HEK293 (cell line): Measurements from ENCODE around the gene S100A4.

Experiments
- BCL11A ChIP-seq: fragments of 450-650 bp; formaldehyde crosslinking; IDR thresholded peaks from 2 replicates; pipeline ENCODE4 v1.5.1; 2016; ENCODE audit warnings: low read depth, missing biosample characterization, missing genetic modification characterization
- EGR2 ChIP-seq: fragments of 450-650 bp; formaldehyde crosslinking; IDR thresholded peaks from 2 replicates; pipeline ENCODE4 v1.5.1; 2016; ENCODE audit warnings: low read depth, missing biosample characterization, missing genetic modification characterization
- GLI4 ChIP-seq: fragments of 450-650 bp; formaldehyde crosslinking; IDR thresholded peaks from 2 replicates; pipeline ENCODE4 v1.5.1; 2016; ENCODE audit warnings: missing biosample characterization, missing genetic modification characterization
- KLF1 ChIP-seq: fragments of 450-650 bp; formaldehyde crosslinking; IDR thresholded peaks from 2 replicates; pipeline ENCODE4 v1.5.1; 2016; ENCODE audit warnings: missing biosample characterization, missing genetic modification characterization
- KLF8 ChIP-seq: fragments of 450-650 bp; formaldehyde crosslinking; IDR thresholded peaks from 2 replicates; pipeline ENCODE4 v1.5.1; 2016; ENCODE audit warnings: missing biosample characterization, missing genetic modification characterization
- SCRT1 ChIP-seq: fragments of 450-650 bp; formaldehyde crosslinking; IDR thresholded peaks from 2 replicates; pipeline ENCODE4 v1.5.1; 2016; ENCODE audit warnings: missing biosample characterization, missing genetic modification characterization, borderline replicate concordance
- ZFHX2 ChIP-seq: fragments of 450-650 bp; formaldehyde crosslinking; conservative IDR thresholded peaks from 2 replicates; pipeline ENCODE4 v1.5.1; 2016; ENCODE audit warnings: missing biosample characterization, missing genetic modification characterization
- ZNF146 ChIP-seq: fragments of 450-650 bp; formaldehyde crosslinking; IDR thresholded peaks from 2 replicates; pipeline ENCODE4 v1.5.1; 2016; ENCODE audit warnings: missing biosample characterization, missing genetic modification characterization
- ZNF155 ChIP-seq: fragments of 450-650 bp; formaldehyde crosslinking; IDR thresholded peaks from 2 replicates; pipeline ENCODE4 v1.5.1; 2016; ENCODE audit warnings: missing biosample characterization, missing genetic modification characterization
- ZNF24 ChIP-seq: fragments of 450-650 bp; formaldehyde crosslinking; IDR thresholded peaks from 2 replicates; pipeline ENCODE4 v1.5.1; 2016; ENCODE audit warnings: missing biosample characterization, missing genetic modification characterization
- ZNF311 ChIP-seq: fragments of 450-650 bp; formaldehyde crosslinking; IDR thresholded peaks from 2 replicates; pipeline ENCODE4 v1.5.1; 2017; ENCODE audit warnings: missing biosample characterization, missing genetic modification characterization, borderline replicate concordance
- ZNF324 ChIP-seq: fragments of 450-650 bp; formaldehyde crosslinking; IDR thresholded peaks from 2 replicates; pipeline ENCODE4 v1.5.1; 2016; ENCODE audit warnings: missing biosample characterization, missing genetic modification characterization
- ZNF473 ChIP-seq: fragments of 450-650 bp; formaldehyde crosslinking; IDR thresholded peaks from 2 replicates; pipeline ENCODE4 v1.5.1; 2017; ENCODE audit warnings: missing biosample characterization, missing genetic modification characterization
- ZNF48 ChIP-seq: fragments of 450-650 bp; formaldehyde crosslinking; IDR thresholded peaks from 2 replicates; pipeline ENCODE4 v1.5.1; 2016; ENCODE audit warnings: missing biosample characterization, missing genetic modification characterization
- ZNF561 ChIP-seq: fragments of 450-650 bp; IDR thresholded peaks from 2 replicates; pipeline ENCODE4 v1.5.1; 2018; ENCODE audit warnings: missing biosample characterization, missing genetic modification characterization, borderline replicate concordance
- ZNF571 ChIP-seq: fragments of 450-650 bp; formaldehyde crosslinking; IDR thresholded peaks from 2 replicates; pipeline ENCODE4 v1.5.0; 2017; ENCODE audit warnings: missing biosample characterization, missing genetic modification characterization
- ZNF624 ChIP-seq: fragments of 450-650 bp; formaldehyde crosslinking; IDR thresholded peaks from 2 replicates; pipeline ENCODE4 v1.5.1; 2017; ENCODE audit warnings: missing biosample characterization, missing genetic modification characterization
- ZNF670 ChIP-seq: fragments of 450-650 bp; formaldehyde crosslinking; IDR thresholded peaks from 2 replicates; pipeline ENCODE4 v1.5.1; 2016; ENCODE audit warnings: missing biosample characterization, missing genetic modification characterization, low read depth
- ZNF677 ChIP-seq: fragments of 450-650 bp; IDR thresholded peaks from 2 replicates; pipeline ENCODE4 v1.5.0; 2018; ENCODE audit warnings: missing biosample characterization, mild to moderate bottlenecking, missing genetic modification characterization, moderate library complexity
- ZNF76 ChIP-seq: fragments of 450-650 bp; formaldehyde crosslinking; IDR thresholded peaks from 2 replicates; pipeline ENCODE4; 2016; ENCODE audit warnings: low read depth, missing biosample characterization, missing genetic modification characterization, borderline replicate concordance
- ZNF777 ChIP-seq: fragments of 450-650 bp; formaldehyde crosslinking; IDR thresholded peaks from 2 replicates; pipeline ENCODE4 v1.5.1; 2017; ENCODE audit warnings: missing biosample characterization, missing genetic modification characterization, borderline replicate concordance
- ZNF843 ChIP-seq: fragments of 450-650 bp; formaldehyde crosslinking; IDR thresholded peaks from 2 replicates; pipeline ENCODE4 v1.5.1; 2016; ENCODE audit warnings: missing biosample characterization, missing genetic modification characterization
- TF ChIP-seq, protein P1 (sequence below): fragments of 450-650 bp; formaldehyde crosslinking; IDR thresholded peaks from 2 replicates; pipeline ENCODE4 v1.5.0; 2017; ENCODE audit warnings: missing biosample characterization, missing genetic modification characterization, borderline replicate concordance
- TF ChIP-seq, protein P2 (sequence below): fragments of 450-650 bp; formaldehyde crosslinking; IDR thresholded peaks from 2 replicates; pipeline ENCODE4 v1.5.1; 2016; ENCODE audit warnings: missing biosample characterization, missing genetic modification characterization
- TF ChIP-seq, protein P3 (sequence below): fragments of 450-650 bp; formaldehyde crosslinking; IDR thresholded peaks from 2 replicates; pipeline ENCODE4 v1.5.1; 2016; ENCODE audit warnings: missing biosample characterization, missing genetic modification characterization
- TF ChIP-seq, protein P4 (sequence below): fragments of 450-650 bp; formaldehyde crosslinking; conservative IDR thresholded peaks from 2 replicates; pipeline ENCODE4 v1.5.1; 2016; ENCODE audit warnings: low read depth, missing biosample characterization, missing genetic modification characterization

S100A4 gene

DNA sequence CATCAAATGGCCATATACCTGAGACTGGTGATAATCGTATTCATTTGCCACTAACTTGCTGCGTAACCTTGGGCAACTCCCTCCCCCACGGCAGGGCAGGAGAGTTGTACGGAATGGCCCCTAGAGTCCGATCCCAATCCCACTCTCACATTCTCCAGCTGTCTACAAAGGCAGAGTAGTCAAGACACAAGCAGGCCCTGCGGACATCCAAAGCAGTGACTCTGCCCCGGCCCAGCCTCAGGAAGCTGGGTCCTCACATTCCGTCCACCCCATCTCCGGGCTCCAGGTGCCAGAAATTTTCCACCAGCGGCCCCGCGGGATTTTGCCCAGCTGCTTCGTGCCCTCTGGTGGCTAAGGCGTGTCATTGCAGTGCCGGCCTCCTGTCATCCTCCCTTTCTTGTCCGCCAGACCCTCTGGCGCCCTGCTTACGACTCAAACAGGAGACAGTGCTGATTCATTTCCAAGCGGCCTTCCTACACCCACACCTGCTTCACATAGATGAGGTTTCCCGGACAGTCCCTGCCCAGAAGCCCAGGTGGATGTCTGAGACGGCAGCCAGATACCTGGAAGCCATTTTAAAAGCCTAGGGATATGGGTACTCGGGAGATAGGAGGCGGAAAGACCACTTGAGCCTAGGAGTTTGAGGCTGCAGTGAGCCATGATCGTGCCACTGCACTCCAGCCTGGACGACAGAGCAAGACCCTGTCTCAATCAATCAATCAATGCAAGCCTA is 22.9 kb upstream of the S100A4 start (continued):
- TF ChIP-seq, protein P1, sequence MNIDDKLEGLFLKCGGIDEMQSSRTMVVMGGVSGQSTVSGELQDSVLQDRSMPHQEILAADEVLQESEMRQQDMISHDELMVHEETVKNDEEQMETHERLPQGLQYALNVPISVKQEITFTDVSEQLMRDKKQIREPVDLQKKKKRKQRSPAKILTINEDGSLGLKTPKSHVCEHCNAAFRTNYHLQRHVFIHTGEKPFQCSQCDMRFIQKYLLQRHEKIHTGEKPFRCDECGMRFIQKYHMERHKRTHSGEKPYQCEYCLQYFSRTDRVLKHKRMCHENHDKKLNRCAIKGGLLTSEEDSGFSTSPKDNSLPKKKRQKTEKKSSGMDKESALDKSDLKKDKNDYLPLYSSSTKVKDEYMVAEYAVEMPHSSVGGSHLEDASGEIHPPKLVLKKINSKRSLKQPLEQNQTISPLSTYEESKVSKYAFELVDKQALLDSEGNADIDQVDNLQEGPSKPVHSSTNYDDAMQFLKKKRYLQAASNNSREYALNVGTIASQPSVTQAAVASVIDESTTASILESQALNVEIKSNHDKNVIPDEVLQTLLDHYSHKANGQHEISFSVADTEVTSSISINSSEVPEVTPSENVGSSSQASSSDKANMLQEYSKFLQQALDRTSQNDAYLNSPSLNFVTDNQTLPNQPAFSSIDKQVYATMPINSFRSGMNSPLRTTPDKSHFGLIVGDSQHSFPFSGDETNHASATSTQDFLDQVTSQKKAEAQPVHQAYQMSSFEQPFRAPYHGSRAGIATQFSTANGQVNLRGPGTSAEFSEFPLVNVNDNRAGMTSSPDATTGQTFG (tag by site-specific recombination): no peak
- TF ChIP-seq BCL11A (tag by site-specific recombination) (no peak), ZNF777 (no peak), SCRT1 (no peak), ZNF324 (tag by site-specific recombination) (no peak), ZNF24 (tag by site-specific recombination) (0 out of 2 replicates have a peak, but pooled peaks have one; percentile 47), ZNF473 (tag by site-specific recombination) (no peak), ZFHX2 (tag by site-specific recombination) (no peak; the same call in 1 of the 2 replicates), KLF8 (peak; percentile 67; the same call in 1 of the 2 replicates), ZNF670 (no peak), ZNF48 (tag by site-specific recombination) (no peak), ZNF843 (tag by site-specific recombination) (no peak), EGR2 (tag by site-specific recombination) (no peak), ZNF311 (no peak), ZNF561 (no peak; the same call in 1 of the 2 replicates), ZNF624 (tag by site-specific recombination) (no peak), KLF1 (no peak), ZNF677 (no peak), ZNF155 (no peak), ZNF146 (tag by site-specific recombination) (no peak), ZNF571 (tag by site-specific recombination) (no peak), ZNF76 (tag by site-specific recombination) (peak; percentile 41; the same call in 1 of the 2 replicates), GLI4 (tag by site-specific recombination) (no peak)
- TF ChIP-seq, protein P2, sequence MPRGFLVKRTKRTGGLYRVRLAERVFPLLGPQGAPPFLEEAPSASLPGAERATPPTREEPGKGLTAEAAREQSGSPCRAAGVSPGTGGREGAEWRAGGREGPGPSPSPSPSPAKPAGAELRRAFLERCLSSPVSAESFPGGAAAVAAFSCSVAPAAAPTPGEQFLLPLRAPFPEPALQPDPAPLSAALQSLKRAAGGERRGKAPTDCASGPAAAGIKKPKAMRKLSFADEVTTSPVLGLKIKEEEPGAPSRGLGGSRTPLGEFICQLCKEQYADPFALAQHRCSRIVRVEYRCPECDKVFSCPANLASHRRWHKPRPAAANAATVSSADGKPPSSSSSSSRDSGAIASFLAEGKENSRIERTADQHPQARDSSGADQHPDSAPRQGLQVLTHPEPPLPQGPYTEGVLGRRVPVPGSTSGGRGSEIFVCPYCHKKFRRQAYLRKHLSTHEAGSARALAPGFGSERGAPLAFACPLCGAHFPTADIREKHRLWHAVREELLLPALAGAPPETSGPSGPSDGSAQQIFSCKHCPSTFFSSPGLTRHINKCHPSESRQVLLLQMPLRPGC (tag by site-specific recombination): 0 out of 2 replicates have a peak, but pooled peaks have one; percentile 13
- TF ChIP-seq, protein P3, sequence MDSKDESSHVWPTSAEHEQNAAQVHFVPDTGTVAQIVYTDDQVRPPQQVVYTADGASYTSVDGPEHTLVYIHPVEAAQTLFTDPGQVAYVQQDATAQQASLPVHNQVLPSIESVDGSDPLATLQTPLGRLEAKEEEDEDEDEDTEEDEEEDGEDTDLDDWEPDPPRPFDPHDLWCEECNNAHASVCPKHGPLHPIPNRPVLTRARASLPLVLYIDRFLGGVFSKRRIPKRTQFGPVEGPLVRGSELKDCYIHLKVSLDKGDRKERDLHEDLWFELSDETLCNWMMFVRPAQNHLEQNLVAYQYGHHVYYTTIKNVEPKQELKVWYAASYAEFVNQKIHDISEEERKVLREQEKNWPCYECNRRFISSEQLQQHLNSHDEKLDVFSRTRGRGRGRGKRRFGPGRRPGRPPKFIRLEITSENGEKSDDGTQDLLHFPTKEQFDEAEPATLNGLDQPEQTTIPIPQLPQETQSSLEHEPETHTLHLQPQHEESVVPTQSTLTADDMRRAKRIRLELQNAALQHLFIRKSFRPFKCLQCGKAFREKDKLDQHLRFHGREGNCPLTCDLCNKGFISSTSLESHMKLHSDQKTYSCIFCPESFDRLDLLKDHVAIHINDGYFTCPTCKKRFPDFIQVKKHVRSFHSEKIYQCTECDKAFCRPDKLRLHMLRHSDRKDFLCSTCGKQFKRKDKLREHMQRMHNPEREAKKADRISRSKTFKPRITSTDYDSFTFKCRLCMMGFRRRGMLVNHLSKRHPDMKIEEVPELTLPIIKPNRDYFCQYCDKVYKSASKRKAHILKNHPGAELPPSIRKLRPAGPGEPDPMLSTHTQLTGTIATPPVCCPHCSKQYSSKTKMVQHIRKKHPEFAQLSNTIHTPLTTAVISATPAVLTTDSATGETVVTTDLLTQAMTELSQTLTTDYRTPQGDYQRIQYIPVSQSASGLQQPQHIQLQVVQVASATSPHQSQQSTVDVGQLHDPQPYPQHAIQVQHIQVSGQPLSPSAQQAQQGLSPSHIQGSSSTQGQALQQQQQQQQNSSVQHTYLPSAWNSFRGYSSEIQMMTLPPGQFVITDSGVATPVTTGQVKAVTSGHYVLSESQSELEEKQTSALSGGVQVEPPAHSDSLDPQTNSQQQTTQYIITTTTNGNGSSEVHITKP: no peak
- TF ChIP-seq, protein P4, sequence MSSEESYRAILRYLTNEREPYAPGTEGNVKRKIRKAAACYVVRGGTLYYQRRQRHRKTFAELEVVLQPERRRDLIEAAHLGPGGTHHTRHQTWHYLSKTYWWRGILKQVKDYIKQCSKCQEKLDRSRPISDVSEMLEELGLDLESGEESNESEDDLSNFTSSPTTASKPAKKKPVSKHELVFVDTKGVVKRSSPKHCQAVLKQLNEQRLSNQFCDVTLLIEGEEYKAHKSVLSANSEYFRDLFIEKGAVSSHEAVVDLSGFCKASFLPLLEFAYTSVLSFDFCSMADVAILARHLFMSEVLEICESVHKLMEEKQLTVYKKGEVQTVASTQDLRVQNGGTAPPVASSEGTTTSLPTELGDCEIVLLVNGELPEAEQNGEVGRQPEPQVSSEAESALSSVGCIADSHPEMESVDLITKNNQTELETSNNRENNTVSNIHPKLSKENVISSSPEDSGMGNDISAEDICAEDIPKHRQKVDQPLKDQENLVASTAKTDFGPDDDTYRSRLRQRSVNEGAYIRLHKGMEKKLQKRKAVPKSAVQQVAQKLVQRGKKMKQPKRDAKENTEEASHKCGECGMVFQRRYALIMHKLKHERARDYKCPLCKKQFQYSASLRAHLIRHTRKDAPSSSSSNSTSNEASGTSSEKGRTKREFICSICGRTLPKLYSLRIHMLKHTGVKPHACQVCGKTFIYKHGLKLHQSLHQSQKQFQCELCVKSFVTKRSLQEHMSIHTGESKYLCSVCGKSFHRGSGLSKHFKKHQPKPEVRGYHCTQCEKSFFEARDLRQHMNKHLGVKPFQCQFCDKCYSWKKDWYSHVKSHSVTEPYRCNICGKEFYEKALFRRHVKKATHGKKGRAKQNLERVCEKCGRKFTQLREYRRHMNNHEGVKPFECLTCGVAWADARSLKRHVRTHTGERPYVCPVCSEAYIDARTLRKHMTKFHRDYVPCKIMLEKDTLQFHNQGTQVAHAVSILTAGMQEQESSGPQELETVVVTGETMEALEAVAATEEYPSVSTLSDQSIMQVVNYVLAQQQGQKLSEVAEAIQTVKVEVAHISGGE (tag by site-specific recombination): peak; percentile 62
